Nucleus accumbens (tissue), 56 donors: ENCODE measurements around the gene ITGA6.

Experiments used
- DNase-seq, 56 donors: peaks; one replicate each; lab custom pipeline; 2025; lab: John Stamatoyannopoulos, UW

ITGA6 gene

GRCh38 chr2:172461591-172462372 lies 34.4 kb downstream of the ITGA6 start:
- DNase-seq = peak in 40 of 56 donors; percentile 4 to 62 (median 20)

DNA sequence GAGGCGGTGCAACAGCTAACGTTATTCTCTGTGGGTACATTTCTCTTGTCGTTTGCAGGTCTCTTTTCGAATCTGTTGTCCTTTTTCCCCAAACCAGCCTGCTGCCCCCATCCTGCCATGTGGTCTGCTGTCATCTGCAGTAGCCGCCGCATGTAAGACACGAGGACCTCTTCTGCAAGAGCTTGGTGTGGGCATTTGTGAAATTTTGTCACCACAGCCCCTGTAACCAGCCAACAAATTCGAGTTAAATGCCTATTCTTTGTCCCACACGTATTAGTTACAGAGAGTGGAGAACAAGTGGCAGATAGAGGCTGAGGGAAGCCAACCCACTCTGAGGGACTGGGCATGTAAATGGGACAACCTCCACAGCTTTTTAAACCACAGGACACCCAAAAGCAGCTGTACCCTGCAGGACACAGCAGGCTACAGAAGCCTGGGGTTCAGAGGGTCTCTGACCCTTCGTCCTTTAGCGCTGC lies 35.0 kb downstream of the ITGA6 start:
- no peak for DNase-seq

GRCh38 chr2:172462849-172463381 lies 35.5 kb downstream of the ITGA6 start:
- DNase-seq = no peak

- no peak for DNase-seq
Measured at GRCh38 chr2:172464400-172465129, 37.2 kb downstream of the ITGA6 start.

- DNase-seq = peak in 46 of 56 donors; percentile 2 to 82 (median 41)
Measured at GRCh38 chr2:172465417-172466334, 38.3 kb downstream of the ITGA6 start.

- no peak for DNase-seq
Measured at GRCh38 chr2:172467382-172467781, 40.0 kb downstream of the ITGA6 start.

DNA sequence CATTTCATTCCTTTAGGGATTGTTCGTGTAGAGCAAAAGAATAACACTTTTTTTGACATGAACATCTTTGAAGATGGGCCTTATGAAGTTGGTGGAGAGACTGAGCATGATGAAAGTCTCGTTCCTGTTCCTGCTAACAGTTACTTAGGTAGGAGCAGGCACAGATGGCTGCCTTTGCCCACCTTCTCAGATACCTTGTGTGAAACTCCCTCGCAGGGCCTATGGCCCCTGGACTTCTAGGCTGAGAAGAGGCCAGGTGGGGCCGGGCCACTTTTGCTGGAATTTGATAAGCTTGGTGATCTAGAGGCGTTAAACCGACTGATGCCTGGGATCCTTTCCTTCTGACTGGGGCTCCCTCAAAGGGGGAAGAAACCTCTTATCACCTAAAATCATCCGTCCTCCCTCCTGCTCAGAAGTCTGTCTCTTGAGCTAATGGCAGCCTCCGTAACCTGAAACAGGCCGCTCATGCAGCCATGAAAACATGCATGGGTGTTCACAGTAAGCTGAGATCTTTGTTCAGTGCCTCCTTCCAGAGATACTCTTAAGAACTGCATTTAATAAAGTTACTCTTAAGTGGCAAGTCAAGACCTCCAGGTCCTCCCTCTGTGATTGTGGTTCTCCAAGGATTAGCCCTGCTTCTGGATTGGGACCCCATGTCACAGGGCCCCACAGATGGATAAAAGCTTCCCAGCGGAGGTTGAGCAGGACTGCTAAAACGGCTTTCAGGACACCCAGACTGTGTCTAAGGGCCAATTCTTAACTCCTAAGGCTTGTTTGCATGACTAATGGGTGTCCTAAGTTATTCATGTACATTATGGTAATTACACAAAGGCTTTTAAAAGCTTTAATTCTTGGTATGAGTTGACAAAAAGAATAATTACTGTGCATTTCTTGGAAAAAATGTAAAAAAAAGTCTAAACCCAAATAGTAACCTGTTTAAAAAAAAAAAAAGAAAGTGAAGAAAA lies 43.9 kb downstream of the ITGA6 start:
- DNase-seq = no peak

GRCh38 chr2:172472446-172473033 lies 45.2 kb downstream of the ITGA6 start:
- DNase-seq = no peak

GRCh38 chr2:172473167-172473566 lies 45.8 kb downstream of the ITGA6 start:
- no peak for DNase-seq

DNA sequence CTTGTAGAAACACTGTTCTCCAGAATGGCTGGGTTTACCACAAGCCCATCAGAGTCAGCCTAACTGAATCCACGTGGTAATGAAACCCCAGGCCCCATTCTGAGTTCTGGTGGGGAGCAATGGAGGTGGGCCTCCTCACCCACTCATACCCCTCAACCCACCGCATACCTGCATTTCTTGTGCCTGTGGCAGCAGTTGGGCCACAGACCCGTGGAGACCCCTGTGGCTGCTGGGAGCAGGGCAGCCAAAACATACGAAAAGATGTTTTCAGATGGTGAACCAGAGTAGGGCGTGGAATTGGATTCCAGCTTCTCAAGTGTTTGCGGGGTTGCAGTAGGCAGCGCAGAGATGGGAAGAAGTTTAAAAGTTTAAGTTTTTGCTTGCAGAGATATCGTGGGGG lies 51.0 kb downstream of the ITGA6 start:
- no peak for DNase-seq

- no peak for DNase-seq
Measured at GRCh38 chr2:172480301-172481218, 53.2 kb downstream of the ITGA6 start.

DNA sequence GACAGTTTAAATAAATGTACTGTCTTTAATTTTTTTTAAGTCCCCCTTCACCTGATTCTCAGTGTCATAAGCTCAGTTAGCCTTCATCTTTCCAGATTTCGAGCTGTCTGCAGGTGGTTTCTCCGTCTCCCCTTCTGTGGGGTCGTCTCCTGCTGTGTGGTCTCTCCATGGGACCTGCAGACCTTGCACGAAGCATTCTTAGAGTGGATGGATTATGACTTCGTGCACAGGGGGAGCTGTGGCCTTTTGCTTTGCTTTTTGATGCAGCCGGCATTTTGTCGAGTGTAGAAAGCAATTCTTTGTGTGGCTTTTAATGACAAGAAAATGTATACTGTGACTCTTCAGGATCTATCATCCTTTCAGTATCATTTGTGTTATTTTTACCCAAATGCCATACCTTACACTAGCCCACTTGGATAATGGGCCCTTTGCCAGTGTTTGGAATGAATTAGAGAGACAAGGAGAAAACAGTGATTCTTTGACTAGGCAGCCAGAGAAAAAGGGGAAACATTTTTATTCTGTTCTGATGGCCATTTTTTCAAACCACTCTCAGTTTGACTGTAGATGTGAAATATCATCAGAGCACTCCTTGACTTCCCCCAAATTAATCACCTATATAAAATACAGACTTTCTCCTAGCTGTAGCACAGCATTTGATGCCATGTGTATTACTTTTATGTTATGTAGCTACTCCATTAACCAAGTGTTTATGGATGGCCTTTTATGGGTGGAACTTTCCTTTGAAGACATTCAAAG lies 54.3 kb downstream of the ITGA6 start:
- DNase-seq = no peak

- DNase-seq = peak in 1 of 56 donors; percentile 4
Measured at GRCh38 chr2:172484253-172484652, 56.9 kb downstream of the ITGA6 start.

GRCh38 chr2:172484706-172485105 lies 57.3 kb downstream of the ITGA6 start:
- no peak for DNase-seq

DNA sequence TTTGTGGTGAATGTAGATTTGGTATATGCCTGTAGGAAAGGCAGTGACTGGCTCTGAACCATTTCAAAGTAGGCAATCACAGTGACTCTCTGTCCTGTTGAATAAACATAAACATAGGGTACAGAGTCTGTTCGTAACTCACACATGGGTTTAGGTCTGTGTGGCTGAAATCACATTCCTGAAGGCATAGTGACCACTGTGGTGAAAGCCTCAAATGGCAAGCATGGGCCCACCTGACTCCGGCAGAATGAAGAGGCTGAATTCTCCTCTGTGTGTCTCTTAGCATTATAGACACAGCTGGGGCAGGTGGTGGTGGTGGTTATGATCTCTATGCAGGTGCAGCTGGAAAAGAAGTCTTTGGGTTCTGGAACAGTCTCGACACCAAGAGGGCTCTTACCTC lies 61.2 kb downstream of the ITGA6 start:
- DNase-seq = no peak

DNA sequence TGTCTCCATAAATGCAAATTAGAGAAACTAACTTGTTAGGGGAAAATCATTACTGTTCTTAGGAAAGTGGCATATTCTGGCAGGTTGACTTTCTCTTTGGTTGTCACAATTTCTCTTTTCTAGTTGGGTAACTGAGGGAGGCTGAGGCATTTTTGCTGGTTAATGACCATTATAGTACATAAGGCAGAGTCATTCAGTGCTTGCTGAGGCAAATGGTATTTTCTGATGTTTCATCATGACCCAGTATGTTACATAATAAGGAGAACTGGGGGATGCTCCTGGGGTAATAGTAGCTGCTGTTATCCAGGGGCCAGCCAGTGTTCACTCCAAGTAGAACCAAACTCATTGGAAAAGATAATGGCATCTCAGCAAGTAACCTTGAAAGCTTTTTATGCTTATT lies 62.3 kb downstream of the ITGA6 start:
- DNase-seq = no peak

- DNase-seq = no peak
Measured at GRCh38 chr2:172496160-172496608, 68.8 kb downstream of the ITGA6 start.
